NK-92 (cell line): Measurements from ENCODE around the gene ZNF48.

Experiments
- DNase-seq: peaks from one replicate; lab custom pipeline; 2025; ENCODE audit not compliant: unreplicated experiment; lab: John Stamatoyannopoulos, UW

ZNF48 gene

DNA sequence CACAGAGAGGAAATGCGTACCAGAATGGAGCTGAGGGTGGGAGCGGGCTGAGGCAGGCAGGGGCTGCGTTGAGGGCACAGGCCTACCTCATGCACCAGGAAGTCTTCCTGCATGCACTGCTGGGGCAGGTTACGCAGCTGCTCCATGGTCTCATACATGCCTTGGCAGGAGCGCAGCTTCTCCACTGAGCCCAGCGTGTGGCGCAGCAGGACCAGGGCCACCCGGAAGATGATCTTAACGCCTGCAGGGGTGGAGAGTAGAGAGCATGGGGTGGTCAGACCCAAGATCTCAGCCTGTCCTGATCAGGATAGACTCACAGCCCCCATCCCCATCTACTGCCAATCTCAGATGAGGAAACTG lies 36.7 kb upstream of the ZNF48 start:
- DNase-seq, result no peak

- DNase-seq, result no peak
Observed at GRCh38 chr16:30358990-30359870, 36.0 kb upstream of the ZNF48 start.

DNA sequence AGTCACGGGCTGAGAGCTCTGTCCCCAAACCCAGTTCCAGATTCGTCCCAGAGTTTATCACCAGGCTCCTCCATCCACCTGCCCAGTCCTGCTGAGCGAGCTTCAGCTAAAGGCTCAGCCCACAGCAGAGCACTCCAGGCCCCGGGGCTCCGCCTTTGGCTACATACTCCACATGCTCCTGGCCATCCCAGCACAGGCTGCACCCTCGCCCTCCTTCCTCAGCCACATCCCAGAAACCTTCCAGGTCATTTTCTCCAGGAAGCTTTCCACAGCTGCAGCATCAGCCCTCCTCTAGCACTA lies 35.4 kb upstream of the ZNF48 start:
- no peak for DNase-seq

GRCh38 chr16:30361180-30361579 lies 34.0 kb upstream of the ZNF48 start:
- no peak for DNase-seq

DNA sequence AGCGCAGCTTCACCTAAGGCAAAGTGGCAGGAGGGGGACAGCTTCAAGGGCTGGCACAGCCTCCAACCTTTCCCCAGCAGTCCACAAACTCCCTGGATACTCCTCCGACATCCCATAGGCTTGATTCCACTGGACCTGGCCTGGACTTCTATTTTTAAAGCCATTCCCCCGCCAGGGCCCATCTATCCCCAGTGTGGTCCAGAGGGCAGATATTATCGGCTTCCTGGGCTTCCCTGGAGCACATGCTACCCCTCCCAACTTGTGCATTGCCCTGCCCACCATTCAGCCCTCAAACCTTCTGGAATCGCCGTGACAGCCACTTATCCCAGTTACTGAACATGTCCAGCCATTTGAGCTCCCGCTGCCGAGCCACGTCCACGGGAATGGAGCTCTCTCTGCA lies 30.0 kb upstream of the ZNF48 start:
- DNase-seq, result no peak

- DNase-seq, result no peak
Observed at GRCh38 chr16:30366511-30366910, 28.7 kb upstream of the ZNF48 start.

DNA sequence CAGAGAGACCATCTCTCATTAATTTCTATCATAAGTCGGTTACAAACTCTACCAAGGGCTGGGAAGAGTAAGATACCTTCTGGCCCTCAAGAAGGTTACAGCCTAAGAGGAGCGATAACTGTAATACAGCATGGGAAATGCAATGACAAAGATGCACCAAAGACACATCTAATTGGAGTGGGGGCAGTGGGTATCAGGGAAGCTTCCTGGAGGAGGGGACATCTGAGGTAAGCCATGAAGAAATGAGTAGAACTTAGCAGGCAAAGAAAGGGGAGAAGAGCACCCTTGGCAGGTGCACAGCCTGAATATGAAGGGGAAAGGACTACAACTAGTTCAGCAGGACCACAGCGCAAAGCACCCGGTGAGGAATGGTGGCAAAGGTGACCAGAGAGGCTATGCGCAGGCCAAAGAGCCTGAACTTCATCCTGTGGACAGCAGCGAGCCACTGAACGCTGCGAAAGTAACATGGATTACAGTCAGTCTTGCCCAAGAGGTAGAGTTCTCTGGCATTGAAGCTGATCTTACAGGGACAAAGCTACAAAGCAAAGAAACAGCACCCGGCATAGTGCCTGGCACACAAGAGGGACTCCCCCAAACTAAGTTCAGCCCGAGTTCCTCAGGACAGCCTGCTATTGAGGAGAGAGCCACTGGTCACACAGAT lies 27.7 kb upstream of the ZNF48 start:
- no peak for DNase-seq

GRCh38 chr16:30368122-30368791 lies 27.0 kb upstream of the ZNF48 start:
- no peak for DNase-seq

- no peak for DNase-seq
Observed at GRCh38 chr16:30368792-30369090, 26.5 kb upstream of the ZNF48 start.

DNA sequence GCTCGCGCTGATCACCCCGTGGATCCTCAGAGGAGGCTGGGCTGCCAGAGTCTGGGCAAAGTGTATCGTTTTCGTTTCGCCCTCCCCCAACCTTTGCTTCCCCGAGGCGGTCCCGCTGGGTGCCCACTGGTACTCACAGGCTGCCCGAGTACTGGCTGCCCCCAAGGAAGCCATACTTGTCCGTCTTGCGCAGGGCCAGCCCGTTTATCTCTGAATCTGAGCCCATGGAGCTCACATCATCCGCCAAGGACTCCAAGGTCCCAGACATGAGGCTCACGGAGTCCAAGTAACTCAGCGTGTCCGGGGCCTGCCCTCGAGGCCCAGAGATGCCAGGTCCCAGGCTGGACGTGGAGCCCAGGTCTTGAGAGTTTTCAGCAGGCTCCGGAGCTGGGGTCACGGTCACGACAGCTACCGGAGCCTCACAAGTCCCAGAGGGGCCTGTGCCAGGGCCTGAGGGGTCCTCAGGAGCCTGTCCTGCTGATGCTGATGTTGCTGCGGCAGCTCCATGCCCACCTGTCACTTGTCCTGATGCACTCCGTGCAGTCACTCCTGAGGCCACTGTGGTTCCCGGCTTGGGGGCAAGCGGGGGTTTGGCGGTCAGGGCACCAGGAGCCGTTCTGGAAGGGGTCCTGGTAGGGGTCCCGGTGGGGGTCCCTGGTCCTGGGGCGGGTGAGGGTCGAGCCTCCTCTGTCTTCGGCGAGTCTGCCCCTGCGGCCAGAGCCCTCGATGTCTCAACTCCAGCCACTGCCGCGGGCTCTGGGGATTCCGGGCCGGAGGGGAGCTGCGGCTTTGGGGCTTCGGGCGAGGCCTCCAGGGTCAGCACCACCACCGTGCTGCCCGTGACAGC lies 25.9 kb upstream of the ZNF48 start:
- DNase-seq, result no peak

DNA sequence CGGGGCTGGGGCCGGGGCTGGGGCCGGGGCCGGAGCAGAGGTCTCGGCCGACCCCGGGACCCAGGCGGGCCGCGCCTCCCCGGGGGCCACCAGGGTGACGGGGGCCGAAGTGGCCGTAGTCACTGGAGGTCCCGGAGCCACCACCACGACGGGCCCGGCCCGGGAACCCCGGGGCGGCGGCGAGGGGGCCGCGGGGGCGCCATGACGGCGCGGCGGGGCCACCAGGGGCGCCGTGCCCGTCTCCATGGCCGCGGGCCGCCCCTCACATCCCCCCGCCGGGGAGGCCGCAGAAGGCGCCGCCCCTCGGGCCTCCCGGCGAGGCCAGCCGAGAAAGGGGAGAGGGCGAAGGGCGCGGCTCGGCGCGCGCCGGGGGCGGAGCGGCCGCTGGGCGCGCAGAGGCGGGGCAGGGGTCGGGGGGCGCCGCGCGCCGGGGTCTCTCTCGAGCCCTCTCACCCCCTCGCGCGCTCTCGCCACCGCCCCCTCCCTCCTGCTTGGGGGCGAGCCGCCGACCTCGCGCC lies 25.2 kb upstream of the ZNF48 start:
- DNase-seq, result no peak

DNA sequence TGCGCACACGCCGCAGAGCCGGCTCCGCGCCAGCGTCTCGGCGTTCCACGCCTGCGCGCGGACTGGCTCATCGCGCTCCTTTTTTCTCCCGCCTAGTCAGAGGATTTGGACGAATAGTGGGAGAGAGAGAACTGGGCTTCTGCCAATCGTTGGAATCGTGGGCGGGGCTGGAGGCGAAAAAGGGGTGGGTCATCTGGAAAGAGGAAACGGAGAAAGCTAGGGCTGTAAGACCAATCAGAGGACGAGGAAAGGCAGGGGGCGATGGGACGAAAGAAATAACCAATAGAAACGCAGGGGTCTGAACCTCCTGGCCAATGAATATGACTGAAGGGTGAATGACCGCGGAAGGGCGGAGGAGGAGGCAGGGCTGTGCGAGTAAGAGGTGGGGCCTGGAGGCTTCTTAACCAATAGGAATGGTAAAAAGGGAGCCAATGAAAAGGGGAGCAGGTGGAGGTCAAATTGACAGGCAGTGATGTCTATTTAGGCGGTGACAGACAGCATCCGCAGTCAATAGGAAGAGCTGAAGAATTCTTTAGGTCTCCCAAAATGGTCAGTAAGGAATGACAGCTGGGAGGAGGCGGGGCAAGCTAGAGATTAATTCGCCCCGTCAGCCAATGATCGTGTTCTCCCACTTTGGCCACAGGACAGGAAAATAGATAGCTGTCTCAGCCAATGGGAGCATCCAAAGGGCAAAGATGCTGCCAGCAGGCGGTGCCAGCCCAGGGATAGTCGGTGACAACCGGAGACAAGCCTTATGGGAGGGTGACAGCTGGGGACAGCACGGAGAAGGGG lies 24.6 kb upstream of the ZNF48 start, which contains the start of gene TBC1D10B:
TSS of gene TBC1D10B (minus strand) at position 39 of the 792 bp plus-strand sequence. CDS start 311 bp downstream, outside the sequence.
- DNase-seq, result peak; percentile 98

- no peak for DNase-seq
Observed at GRCh38 chr16:30371248-30371816, 23.9 kb upstream of the ZNF48 start.

DNA sequence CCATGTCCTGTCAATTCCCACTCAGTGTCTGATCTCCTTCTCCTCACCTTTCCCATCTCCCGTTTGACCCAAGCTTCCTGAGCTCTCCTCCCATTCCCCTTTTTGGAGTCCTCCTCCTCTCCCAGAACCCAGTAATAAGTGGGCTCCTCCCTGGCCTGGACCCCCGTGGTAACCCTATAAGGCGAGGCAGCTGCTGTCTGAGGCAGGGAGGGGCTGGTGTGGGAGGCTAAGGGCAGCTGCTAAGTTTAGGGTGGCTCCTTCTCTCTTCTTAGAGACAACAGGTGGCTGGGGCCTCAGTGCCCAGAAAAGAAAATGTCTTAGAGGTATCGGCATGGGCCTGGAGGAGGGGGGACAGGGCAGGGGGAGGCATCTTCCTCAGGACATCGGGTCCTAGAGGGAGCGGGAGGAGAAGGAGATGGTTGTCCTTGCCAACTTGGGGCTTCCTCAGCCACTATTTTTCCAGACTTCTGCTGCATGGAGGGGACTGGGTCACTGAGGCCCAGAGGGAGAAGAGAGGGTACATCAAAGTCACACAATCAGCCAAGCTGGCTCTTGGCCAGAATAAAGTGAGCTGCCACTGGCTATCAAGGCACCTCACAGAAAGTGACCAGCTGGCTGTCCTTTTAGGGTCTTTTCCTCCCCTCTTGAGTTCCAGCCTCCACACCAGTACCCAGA lies 23.0 kb upstream of the ZNF48 start:
- no peak for DNase-seq

DNA sequence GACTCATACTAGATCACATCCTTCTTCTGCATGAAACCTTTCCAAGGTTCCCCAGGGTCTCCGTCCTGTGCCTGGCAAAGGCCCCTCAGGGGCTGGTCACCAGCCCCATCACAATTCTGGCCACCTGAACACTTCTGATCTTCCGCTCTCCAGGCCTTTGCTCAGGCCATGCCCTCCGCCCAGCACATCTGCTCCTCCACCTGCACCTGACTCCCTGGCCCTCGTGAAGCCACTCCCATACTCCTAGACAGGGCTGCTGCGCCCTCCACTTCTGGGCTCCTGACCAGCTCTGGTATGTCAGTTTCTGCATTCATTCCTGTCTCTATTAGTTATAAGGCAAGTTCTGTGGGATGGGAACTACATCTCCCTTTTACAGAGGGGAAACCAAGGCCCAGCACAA lies 22.5 kb upstream of the ZNF48 start:
- DNase-seq, result no peak

DNA sequence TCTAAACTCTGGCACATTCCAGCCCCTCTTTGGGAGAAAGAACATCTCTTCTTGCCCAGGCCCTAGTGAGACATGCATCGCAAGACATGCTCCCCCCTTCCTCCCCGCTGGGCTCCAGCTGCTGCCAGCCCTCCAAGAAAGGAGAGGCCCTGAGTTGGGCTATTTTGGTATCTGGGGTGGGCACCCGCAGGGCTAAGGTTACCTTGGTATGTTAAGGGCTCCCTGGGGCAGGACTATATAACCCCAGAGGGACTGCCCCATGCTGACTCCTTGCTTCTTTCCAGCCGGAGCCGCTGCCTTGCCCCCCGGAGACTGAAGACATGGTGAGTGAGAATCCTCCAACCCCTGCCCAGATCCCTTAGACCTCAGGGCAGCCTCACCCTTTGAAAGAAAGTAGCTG lies 20.7 kb upstream of the ZNF48 start, which contains the start of gene MYL11:
TSS of gene MYL11 (plus strand) at position 265 of the 400 bp plus-strand sequence. CDS start at position 321, 56 bp downstream.
- no peak for DNase-seq

GRCh38 chr16:30375864-30376263 lies 19.4 kb upstream of the ZNF48 start:
- DNase-seq, result no peak

DNA sequence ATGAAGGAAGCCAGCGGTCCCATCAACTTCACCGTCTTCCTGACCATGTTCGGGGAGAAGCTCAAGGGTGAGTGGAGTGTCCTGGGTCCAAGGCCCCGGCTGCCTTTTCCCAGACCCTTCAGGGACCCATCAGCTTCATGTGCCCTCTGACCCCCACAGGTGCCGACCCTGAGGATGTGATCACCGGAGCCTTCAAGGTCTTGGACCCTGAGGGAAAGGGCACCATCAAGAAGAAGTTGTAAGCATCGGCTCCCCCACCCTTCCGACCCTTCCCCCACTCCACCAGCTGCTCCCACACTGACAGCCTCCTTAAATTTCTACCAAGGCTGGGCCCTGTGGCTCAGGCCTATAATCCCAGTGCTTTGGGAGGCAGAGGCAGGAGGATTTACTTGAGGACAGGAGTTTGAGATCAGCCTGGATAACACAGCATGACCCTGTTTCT lies 18.7 kb upstream of the ZNF48 start:
- no peak for DNase-seq
